Activated T-cell treated with anti-CD3 and anti-CD28 coated beads, Interleukin-2, amount 50 U/mL, for 4 hours (primary cell): ENCODE measurements around the gene NT5E. TPM values are rescaled to one million over a fixed set of nuclear protein-coding genes. Genes with fewer than 3 reads are reported as not detected.

Experiments used
- ATAC-seq, 2 donors: fragments of 200-7000 bp; cut with Tn5 transposase; one replicate each; pipeline ENCODE4 v1.10.0; 2021
- DNase-seq: peaks from one replicate; pipeline ENCODE4 v3.0.0-alpha.2; 2020
- H3K27me3 Mint-ChIP-seq: one replicate; pipeline ENCODE4 v1.8.0; 2021; ENCODE audit warnings: low read depth, mixed read lengths
- H3K36me3 Mint-ChIP-seq: one replicate; pipeline ENCODE4 v1.8.0; 2022; ENCODE audit warnings: mixed read lengths; ENCODE audit not compliant: insufficient read depth
- H3K4me1 Mint-ChIP-seq: one replicate; pipeline ENCODE4 v1.8.0; 2021; ENCODE audit warnings: low read depth, mixed read lengths
- H3K4me3 Mint-ChIP-seq: one replicate; pipeline ENCODE4 v1.8.0; 2021; ENCODE audit warnings: mild to moderate bottlenecking, moderate library complexity, mixed read lengths
- H3K9me3 Mint-ChIP-seq: one replicate; pipeline ENCODE4 v1.8.0; 2021; ENCODE audit warnings: mixed read lengths
- total RNA-seq, 3 donors: library from RNA; stranded (reverse); gene quantifications; one replicate each; pipeline ENCODE4 v1.2.1, GENCODE V29; 2021

Gene NT5E
- total RNA-seq, 3 donors from 2014 or later = 9.4 to 18.4 (median 13.4) TPM

- no peak overlapping the region for H3K4me3 Mint-ChIP-seq
- H3K9me3 Mint-ChIP-seq = no peaks in the 10 kb centered on the region
Measured at GRCh38 chr6:85460154-85460920, 10.5 kb downstream of the NT5E start.

GRCh38 chr6:85460921-85461797 is 11.3 kb downstream of the NT5E start:
- Mint-ChIP-seq H3K4me3 (no peak overlapping the region), H3K27me3 (peaks cover 17% of the 10 kb centered on the region), H3K4me1 (peaks cover 79% of the 10 kb centered on the region), H3K36me3 (no peaks in the 10 kb centered on the region), H3K9me3 (no peaks in the 10 kb centered on the region)
- peak; percentile 26 for DNase-seq
- ATAC-seq = peak; percentile 15 to 29

More at GRCh38 chr6:85460154-85460920, 10.5 kb downstream of the NT5E start:
- peaks cover 71% of the 10 kb centered on the region for H3K4me1 Mint-ChIP-seq
- ATAC-seq (no peak), DNase-seq (no peak)
- no peaks in the 10 kb centered on the region for H3K36me3 Mint-ChIP-seq
- peaks cover 21% of the 10 kb centered on the region for H3K27me3 Mint-ChIP-seq

DNA sequence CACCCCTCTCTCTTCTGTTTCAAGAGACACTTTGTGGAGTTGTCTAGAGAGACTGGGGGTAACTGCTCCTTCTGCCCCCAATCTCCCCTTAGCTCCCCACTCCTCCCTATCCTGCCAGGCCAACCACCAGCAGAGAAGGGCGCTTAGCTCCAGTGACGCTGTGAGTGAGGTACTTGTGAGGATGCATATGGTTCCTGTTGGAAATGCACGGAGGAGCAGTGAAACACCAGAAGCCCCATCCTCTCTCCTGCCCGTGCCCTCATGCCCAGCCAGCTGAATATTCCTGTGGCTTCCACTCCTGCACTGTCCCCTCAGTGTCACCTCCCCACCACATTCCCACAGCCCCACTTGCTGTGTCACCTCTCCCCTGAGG is 11.9 kb downstream of the NT5E start:
- ATAC-seq (no peak), DNase-seq (no peak)
- Mint-ChIP-seq H3K9me3 (no peaks in the 10 kb centered on the region), H3K36me3 (no peaks in the 10 kb centered on the region), H3K4me1 (peaks cover 81% of the 10 kb centered on the region), H3K27me3 (peaks cover 11% of the 10 kb centered on the region), H3K4me3 (no peak overlapping the region)

- H3K4me1 Mint-ChIP-seq = peaks cover 74% of the 10 kb centered on the region
- H3K4me3 Mint-ChIP-seq = no peak overlapping the region
- DNase-seq = no peak
Measured at GRCh38 chr6:85462673-85463072, 12.8 kb downstream of the NT5E start.

GRCh38 chr6:85463621-85464259 is 13.9 kb downstream of the NT5E start:
- no peak overlapping the region for H3K4me3 Mint-ChIP-seq
- H3K9me3 Mint-ChIP-seq = no peaks in the 10 kb centered on the region
- H3K4me1 Mint-ChIP-seq = peaks cover 66% of the 10 kb centered on the region
- ATAC-seq (no peak), DNase-seq (no peak)
- H3K36me3 Mint-ChIP-seq = no peaks in the 10 kb centered on the region
- peaks cover 6% of the 10 kb centered on the region for H3K27me3 Mint-ChIP-seq

More at GRCh38 chr6:85462673-85463072, 12.8 kb downstream of the NT5E start:
- H3K36me3 Mint-ChIP-seq = no peaks in the 10 kb centered on the region
- H3K9me3 Mint-ChIP-seq = no peaks in the 10 kb centered on the region
- no peak for ATAC-seq
- peaks cover 6% of the 10 kb centered on the region for H3K27me3 Mint-ChIP-seq

DNA sequence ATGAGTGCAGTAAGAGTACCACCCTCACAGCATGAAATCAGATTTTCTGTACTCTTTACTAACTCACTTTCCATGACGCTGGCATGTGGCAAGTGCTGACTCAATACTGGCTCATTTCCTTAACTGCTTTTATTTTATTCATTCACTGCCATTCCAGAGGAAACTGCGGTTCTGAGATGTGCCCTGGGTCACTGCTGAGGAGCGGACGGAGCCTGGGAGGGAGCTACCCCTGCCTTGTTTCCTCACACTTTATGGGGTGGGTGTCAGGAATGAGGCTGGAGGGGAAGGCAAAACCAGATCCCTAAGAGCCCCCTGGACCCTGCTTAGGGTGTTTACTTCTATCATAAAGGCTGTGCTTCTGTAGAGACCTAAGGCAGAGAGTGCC is 14.4 kb downstream of the NT5E start:
- peaks cover 6% of the 10 kb centered on the region for H3K27me3 Mint-ChIP-seq
- no peaks in the 10 kb centered on the region for H3K36me3 Mint-ChIP-seq
- H3K4me3 Mint-ChIP-seq = no peak overlapping the region
- DNase-seq = peak; percentile 35
- peak; percentile 55 to 61 for ATAC-seq
- peaks cover 62% of the 10 kb centered on the region for H3K4me1 Mint-ChIP-seq
- H3K9me3 Mint-ChIP-seq = no peaks in the 10 kb centered on the region

DNA sequence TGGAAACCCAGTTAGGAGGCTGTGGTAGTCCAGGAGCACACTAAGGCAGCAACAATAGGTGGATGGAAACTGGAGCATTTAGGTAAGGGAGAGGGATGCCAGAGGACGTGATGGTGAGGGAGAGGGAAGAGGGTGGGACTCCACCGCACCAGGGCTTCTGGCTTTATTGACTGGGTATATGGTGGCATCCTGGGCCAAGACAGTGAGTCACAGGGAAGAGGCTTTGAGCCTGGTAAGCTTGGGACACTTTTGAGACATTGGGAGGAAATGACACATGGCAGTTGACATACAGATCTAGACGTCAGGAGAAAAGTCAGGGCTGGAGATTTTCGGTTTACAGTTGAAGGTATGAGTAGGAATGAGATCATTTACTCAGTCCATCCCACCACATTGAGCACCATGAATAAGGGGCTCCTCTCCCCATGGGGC is 14.9 kb downstream of the NT5E start:
- H3K4me3 Mint-ChIP-seq = peak overlapping the region; percentile 33
- H3K27me3 Mint-ChIP-seq = peaks cover 6% of the 10 kb centered on the region
- no peaks in the 10 kb centered on the region for H3K36me3 Mint-ChIP-seq
- H3K4me1 Mint-ChIP-seq = peaks cover 60% of the 10 kb centered on the region
- H3K9me3 Mint-ChIP-seq = no peaks in the 10 kb centered on the region
- DNase-seq = peak; percentile 30
- ATAC-seq = peak; percentile 83 to 84

DNA sequence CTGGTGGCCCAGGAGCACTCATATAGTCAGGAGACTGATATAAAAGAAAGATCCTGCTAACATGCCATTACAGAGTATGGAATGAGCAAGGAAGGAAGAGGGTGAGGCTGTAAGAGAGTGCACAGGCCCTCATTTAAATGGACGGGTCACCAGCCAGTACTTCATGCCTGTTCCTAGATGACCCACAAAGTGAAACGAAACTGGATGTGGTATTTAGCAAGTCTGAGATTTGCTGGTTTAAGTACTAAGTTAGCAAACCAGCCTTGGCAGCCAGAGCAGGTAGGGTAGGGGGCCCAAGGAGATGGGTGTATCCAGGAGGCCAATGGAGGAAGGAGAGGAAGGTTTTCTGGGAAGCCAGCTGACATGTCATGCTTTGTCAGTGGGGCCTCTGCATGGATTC is 15.9 kb downstream of the NT5E start:
- Mint-ChIP-seq H3K9me3 (no peaks in the 10 kb centered on the region), H3K4me3 (peak overlapping the region; percentile 1), H3K36me3 (no peaks in the 10 kb centered on the region), H3K4me1 (peaks cover 53% of the 10 kb centered on the region), H3K27me3 (peaks cover 6% of the 10 kb centered on the region)
- ATAC-seq (no peak), DNase-seq (no peak)

GRCh38 chr6:85468326-85468725 is 18.4 kb downstream of the NT5E start:
- DNase-seq (no peak), ATAC-seq (no peak)
- no peaks in the 10 kb centered on the region for H3K36me3 Mint-ChIP-seq
- H3K4me3 Mint-ChIP-seq = no peak overlapping the region
- no peaks in the 10 kb centered on the region for H3K9me3 Mint-ChIP-seq
- peaks cover 3% of the 10 kb centered on the region for H3K27me3 Mint-ChIP-seq
- peaks cover 29% of the 10 kb centered on the region for H3K4me1 Mint-ChIP-seq

DNA sequence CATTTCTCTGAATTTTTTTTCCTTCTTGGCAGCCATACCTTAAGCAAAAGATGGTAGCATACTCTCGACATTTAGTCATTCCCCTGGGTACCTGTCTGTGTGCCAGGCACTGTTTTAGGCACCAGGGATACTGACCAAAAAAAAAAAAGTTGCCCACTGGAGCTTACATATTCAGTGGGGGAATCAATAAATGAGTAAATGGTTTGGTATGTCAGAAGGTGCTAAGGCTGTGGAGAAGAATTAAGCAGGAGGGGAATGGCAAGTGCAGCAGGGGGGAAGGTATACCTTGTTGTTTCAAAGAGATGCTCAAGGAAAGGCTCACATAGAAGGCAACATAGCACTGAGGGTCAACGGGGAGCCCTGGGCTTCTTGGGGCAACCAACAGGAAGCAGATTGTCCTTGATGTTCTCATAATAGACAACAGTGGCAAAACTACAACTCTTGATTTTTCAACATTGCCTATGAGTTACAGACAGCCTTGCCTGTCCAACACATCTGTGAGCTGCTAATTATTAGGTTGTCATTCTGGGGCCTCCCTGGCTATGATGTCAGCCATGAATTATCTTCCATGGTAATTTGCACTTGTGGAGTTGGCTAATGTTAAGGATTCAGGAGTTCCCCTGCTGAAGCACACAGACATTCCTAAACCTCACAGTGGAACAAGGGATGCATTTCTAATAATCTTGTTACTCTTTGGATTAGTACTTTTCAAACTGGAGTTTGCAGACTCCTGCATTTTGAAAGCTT is 19.6 kb downstream of the NT5E start:
- no peak overlapping the region for H3K4me3 Mint-ChIP-seq
- H3K4me1 Mint-ChIP-seq = peaks cover 21% of the 10 kb centered on the region
- DNase-seq (no peak), ATAC-seq (no peak)
- peaks cover 3% of the 10 kb centered on the region for H3K27me3 Mint-ChIP-seq
- H3K9me3 Mint-ChIP-seq = no peaks in the 10 kb centered on the region
- H3K36me3 Mint-ChIP-seq = no peaks in the 10 kb centered on the region

DNA sequence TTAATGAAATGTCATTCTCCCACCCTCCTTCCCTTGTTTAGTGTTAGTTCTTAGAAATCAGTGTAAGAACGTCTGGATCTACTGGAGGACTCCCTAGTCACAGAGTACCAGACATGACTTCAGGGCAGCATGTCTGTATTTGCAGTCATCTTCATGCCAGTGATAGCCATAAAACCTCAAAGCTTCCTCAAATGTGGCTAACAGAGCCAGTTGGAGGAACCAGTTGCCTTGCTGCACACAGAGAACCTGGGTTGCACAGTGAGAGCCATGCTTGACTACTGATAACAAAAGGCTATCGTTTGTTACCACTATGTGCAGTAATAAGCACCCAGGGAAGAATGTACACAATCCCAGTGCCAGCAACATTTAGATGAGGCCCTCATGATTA is 20.1 kb downstream of the NT5E start:
- Mint-ChIP-seq H3K4me3 (no peak overlapping the region), H3K36me3 (no peaks in the 10 kb centered on the region), H3K9me3 (no peaks in the 10 kb centered on the region), H3K4me1 (peaks cover 16% of the 10 kb centered on the region), H3K27me3 (no peaks in the 10 kb centered on the region)
- ATAC-seq = no peak
- no peak for DNase-seq

GRCh38 chr6:85472744-85473143 is 22.9 kb downstream of the NT5E start:
- no peaks in the 10 kb centered on the region for H3K36me3 Mint-ChIP-seq
- H3K27me3 Mint-ChIP-seq = peaks cover 5% of the 10 kb centered on the region

GRCh38 chr6:85473748-85474147 is 23.9 kb downstream of the NT5E start:
- ATAC-seq (no peak), DNase-seq (no peak)
- H3K27me3 Mint-ChIP-seq = peaks cover 5% of the 10 kb centered on the region
- H3K4me3 Mint-ChIP-seq = no peak overlapping the region
- H3K9me3 Mint-ChIP-seq = no peaks in the 10 kb centered on the region
- H3K36me3 Mint-ChIP-seq = no peaks in the 10 kb centered on the region
- no peaks in the 10 kb centered on the region for H3K4me1 Mint-ChIP-seq

More at GRCh38 chr6:85472744-85473143, 22.9 kb downstream of the NT5E start:
- ATAC-seq = no peak
- H3K4me3 Mint-ChIP-seq = no peak overlapping the region
- no peaks in the 10 kb centered on the region for H3K4me1 Mint-ChIP-seq
- no peaks in the 10 kb centered on the region for H3K9me3 Mint-ChIP-seq
- DNase-seq = no peak

GRCh38 chr6:85476532-85476931 is 26.6 kb downstream of the NT5E start:
- Mint-ChIP-seq H3K27me3 (peaks cover 5% of the 10 kb centered on the region), H3K4me1 (peaks cover under 1% of the 10 kb centered on the region), H3K4me3 (no peak overlapping the region), H3K36me3 (no peaks in the 10 kb centered on the region), H3K9me3 (no peaks in the 10 kb centered on the region)
- no peak for DNase-seq
- ATAC-seq = no peak
